WI38 (cell line): ENCODE measurements around the gene FNDC11.

Experiments used
- H3K4me3 ChIP-seq: 2 replicates; pipeline ENCODE4 v1.5.1; 2011; ENCODE audit warnings: low read depth, mild to moderate bottlenecking, control low read depth, low read length
- TF ChIP-seq, protein P1 (sequence below): IDR thresholded peaks from 2 replicates; pipeline ENCODE4 v1.5.1; 2012; ENCODE audit warnings: low read depth, mild to moderate bottlenecking, control low read depth, low read length

FNDC11 gene

DNA sequence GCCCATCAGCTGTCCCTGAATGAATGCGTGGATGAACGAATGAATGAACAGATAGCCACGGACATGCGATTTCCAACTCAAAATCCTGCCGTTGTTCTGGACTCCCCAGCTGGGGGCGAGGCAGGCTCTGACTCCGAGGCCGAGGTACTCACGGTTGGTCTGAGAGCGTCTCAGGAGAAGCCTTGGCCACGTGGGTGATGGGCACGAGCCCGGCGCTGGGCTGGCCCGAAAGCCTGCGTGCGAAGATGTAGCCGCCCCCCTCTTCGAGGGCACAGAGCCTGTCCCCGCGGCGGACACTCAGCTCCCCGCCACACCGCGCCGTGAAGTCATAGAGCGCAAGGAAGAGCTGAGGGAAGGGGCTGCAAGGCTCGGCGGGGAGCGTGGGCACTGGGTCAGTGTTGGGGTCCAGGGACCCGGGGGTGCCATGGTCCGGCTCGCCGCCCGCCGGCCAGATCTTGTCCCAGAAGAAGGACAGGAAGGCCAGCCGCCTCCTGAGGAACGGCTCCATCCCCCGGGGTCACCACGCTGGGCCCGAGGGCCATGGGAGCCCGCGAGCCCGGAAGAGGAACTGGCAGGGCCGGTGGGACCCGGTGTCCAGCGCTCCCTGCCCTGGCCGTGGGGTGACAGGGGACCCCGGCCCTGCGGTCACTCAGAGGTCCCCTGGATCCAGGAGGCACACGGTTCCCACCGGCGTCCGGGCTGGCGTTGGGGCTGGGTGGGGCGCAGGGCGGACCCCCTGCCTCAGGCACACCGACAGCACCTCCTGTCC is 6.8 kb upstream of the FNDC11 start:
- H3K4me3 ChIP-seq, result no peak overlapping the region
- TF ChIP-seq, protein P1, sequence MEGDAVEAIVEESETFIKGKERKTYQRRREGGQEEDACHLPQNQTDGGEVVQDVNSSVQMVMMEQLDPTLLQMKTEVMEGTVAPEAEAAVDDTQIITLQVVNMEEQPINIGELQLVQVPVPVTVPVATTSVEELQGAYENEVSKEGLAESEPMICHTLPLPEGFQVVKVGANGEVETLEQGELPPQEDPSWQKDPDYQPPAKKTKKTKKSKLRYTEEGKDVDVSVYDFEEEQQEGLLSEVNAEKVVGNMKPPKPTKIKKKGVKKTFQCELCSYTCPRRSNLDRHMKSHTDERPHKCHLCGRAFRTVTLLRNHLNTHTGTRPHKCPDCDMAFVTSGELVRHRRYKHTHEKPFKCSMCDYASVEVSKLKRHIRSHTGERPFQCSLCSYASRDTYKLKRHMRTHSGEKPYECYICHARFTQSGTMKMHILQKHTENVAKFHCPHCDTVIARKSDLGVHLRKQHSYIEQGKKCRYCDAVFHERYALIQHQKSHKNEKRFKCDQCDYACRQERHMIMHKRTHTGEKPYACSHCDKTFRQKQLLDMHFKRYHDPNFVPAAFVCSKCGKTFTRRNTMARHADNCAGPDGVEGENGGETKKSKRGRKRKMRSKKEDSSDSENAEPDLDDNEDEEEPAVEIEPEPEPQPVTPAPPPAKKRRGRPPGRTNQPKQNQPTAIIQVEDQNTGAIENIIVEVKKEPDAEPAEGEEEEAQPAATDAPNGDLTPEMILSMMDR, result no peak

DNA sequence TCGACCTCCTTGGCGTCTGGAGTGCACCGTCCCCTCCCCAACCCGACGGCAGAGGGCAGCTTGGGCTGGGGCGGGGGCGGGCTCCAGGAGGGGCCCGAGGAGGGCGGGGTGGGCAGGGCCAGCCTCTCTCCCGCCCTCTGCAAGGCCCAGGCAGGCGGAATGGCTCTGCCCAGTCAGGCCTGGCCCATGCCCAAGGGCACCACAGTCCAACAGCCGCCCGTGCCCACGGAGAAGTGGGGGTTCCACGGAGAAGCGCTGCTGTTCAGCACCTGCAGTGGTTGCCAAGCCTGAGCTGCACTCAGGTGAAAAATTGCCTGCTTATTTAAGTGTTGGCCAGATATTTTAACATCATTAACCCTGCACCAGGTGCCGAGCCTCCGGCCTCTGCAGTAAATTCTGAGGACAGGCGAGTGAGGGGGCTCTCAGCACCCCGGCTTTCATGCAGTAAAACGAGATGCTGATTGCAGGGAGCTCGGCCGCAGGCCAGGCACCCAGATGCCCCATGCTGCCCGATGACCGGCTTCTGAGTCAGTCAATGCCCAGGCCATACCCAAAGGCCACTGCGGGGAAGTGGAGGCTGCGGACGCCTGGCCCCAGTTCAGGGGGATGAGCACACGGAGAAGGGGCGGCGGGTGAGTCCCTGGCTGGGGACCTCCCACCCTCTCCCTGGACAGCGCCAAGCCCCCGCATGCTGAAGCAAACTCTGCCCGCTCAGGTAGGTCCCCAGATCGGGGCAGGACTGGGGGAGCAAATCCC is 6.1 kb upstream of the FNDC11 start, which contains the start of gene SRMS:
TSS of gene SRMS (minus strand) at position 25 of the 756 bp plus-strand sequence. CDS start 286 bp downstream, outside the sequence.
- H3K4me3 ChIP-seq, result no peak within 1 kb of the TSS
- TF ChIP-seq, protein P1, result no peak

DNA sequence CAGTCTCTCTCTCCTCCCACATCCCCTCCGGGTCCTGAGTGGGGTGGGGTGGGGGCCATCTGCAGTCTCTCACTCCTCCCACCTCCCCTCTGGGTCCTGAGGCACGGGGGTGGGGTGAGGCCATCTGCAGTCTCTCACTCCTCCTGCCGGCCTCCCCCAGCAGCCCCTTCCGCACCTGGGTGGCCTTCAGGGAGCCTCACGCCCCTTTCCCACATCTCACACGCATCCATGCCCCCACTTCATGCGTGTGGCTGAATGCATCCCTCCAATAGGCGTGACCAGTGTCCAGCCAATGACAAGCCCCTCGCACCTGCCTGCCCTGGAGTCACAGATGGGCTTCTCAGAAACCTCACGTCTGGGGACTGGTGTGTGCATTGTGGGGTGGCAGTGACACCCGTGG is 5.4 kb upstream of the FNDC11 start:
- TF ChIP-seq, protein P1, result no peak
- no peak overlapping the region for H3K4me3 ChIP-seq

DNA sequence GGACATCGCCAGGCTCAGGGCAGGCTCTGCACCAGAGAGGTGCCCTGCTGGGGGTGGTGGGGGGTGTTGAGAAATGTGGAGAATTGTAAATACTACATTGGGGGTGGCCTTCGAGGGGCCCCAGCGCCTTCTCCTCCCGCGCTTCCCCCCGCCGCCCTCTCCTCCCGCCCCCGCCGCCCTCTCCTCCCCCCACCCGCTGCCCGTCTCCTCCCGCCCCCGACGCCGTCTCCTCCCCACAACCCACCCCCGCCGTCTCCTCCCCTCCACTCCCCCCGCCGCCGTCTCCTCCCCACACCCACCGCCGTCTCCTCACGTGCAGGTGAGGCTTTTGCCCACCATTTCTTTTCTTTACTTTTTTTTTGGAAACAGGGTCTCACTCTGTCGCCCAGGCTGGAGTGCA is 4.9 kb upstream of the FNDC11 start:
- H3K4me3 ChIP-seq, result no peak overlapping the region
- TF ChIP-seq, protein P1, result no peak

DNA sequence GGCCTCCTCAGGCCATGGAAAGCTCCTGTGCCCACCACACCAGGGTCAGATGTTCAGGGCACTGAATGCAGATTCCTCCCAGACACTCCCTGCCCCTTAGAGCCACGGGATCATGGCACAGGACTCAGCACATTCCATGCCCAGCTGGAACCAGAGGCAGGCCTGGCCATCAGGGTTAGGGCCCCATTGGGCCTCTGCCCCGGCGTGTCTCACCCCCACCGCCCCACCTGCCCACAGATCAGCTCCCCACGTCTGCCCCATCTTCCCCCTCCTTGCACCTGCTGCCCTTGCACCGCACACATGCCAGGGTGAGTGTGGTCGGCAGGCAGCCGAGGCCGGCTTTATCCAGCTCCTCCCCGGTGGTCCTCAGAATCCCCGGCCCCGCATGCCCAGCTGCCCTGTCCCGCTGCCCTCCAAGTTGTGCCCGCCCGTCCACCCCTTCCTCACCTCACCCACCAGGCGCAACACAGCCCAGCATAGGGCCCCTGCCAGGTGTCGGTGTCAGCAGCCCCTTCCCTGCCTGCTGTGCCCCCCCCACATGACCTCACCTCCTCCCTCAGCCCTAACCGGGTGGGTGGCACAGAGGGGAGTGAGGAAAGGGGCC is 4.2 kb upstream of the FNDC11 start:
- H3K4me3 ChIP-seq, result no peak overlapping the region
- TF ChIP-seq, protein P1, result no peak

DNA sequence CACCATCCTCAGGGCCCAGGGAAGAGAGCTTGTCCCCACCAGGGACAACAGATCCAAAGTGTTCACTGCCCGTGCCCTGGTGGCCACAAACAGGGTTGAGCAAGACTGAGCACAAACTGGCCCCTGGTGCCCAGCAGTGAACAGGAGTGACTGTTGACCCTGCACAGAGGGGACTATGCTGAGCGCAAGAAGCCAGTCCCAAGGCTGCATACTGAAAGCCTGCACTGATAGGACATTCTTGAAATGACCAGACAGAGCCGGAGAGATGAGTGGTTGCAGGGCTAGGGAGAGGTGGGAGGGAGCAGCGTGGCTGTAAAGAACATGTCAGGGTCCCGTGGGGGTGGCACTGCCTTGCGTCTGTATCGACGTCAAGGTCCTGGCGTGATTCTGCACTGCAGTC is 2.9 kb upstream of the FNDC11 start:
- TF ChIP-seq, protein P1, result no peak
- H3K4me3 ChIP-seq, result no peak overlapping the region
